A549 (cell line): ENCODE measurements around the gene TMEM154.

ENCODE experiments used
- CEBPB ChIP-seq, 2 experiments: fragments of >200 bp in 1 of 2; sonication (Bioruptor Twin) in 1 of 2; formaldehyde crosslinking in 1 of 2; IDR thresholded peaks; 2 replicates each; pipeline ENCODE4 v1.6.1; 2012 to 2016
- HDAC2 ChIP-seq: fragments of 200-600 bp; sonication (generic); IDR thresholded peaks from 2 replicates; pipeline ENCODE4 v1.6.1; 2016
- HOXA7 ChIP-seq: fragments of 250-450 bp; sonication (Bioruptor Pico); IDR thresholded peaks from 2 replicates; pipeline ENCODE4 v1.5.0; 2020; ENCODE audit warnings: mild to moderate bottlenecking, moderate library complexity
- KDM5A ChIP-seq: fragments of 200-600 bp; sonication (generic); IDR thresholded peaks from 2 replicates; pipeline ENCODE4 v1.6.1; 2016; ENCODE audit warnings: antibody characterized with exemption, mild to moderate bottlenecking
- POLR2A ChIP-seq: IDR thresholded peaks from 2 replicates; pipeline ENCODE4 v1.6.1; 2012; ENCODE audit warnings: mild to moderate bottlenecking, low read length
- RAD21 ChIP-seq, 2 experiments: fragments of >200 bp in 1 of 2; sonication (Bioruptor Twin) in 1 of 2; formaldehyde crosslinking in 1 of 2; IDR thresholded peaks in 1 of 2; conservative IDR thresholded peaks in 1 of 2; 2 replicates in 1 of 2; 3 replicates in 1 of 2; pipeline ENCODE4 v1.6.1; 2012 to 2018; ENCODE audit warnings: inconsistent platforms in 1 of 2
- TF ChIP-seq, protein P1 (sequence below): IDR thresholded peaks from 2 replicates; pipeline ENCODE4 v1.6.1; 2012; ENCODE audit warnings: low read depth, borderline replicate concordance
- TF ChIP-seq, protein P2 (sequence below): fragments of >200 bp; sonication (Bioruptor Twin); formaldehyde crosslinking; IDR thresholded peaks from 3 replicates; pipeline ENCODE4 v1.5.1; 2016
- TF ChIP-seq, protein P3 (sequence below): fragments of 450-650 bp; IDR thresholded peaks from 2 replicates; pipeline ENCODE4 v1.6.1; 2014; ENCODE audit warnings: antibody characterized with exemption

DNA sequence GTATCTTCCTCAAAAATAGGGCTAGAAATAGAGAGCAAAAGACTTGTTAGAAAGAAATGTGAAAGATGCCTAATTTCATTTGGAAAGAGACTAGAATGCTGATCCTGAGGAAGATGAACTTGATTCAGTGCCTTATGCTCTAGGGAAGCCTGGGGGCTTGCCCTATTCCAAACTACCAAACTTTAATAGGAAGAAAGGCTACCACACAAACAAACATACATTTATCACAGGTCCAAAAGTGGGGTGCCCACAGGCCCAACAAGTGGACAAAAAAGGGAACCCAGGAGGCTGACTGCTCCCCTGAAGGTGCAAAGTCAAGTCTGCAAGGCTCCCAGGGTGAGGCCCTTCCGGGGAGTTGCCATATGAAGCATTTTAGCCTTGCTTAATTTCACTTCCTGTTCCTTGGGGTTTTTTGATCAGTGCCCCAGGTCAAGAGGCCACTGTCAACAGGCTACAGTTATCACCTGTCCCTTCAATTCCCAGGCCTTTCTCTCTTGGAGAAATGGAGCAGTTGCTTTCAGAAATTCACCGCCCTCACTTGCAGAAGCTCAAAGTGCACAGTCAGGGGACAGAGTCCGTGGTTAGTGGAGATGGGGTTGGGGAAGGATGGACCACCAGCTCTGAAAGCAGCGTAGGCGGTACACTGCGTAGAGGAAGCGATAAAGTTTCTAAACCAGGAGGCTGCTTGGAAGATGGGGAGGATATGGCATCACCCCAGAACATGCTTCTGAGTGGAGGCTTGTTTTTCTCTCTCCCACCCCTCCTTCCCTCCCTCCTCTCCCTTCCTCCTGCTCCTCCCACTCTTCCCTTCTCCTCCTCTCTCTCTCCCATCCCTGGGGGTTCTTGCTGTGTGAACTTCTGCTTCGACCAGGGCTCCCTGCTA is 36.4 kb downstream of the TMEM154 start:
- TF ChIP-seq, protein P1, sequence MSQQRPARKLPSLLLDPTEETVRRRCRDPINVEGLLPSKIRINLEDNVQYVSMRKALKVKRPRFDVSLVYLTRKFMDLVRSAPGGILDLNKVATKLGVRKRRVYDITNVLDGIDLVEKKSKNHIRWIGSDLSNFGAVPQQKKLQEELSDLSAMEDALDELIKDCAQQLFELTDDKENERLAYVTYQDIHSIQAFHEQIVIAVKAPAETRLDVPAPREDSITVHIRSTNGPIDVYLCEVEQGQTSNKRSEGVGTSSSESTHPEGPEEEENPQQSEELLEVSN, result no peak
- TF ChIP-seq POLR2A (no peak), RAD21 (conservative IDR thresholded peaks at IDR 0.05 in 1 of 2, IDR thresholded peaks at IDR 0.05 in 1 of 2) (no peak), HDAC2 (no peak), HOXA7 (CRISPR knock-in tag) (no peak), CEBPB (IDR thresholded peaks at IDR 0.05) (no peak), KDM5A (no peak)
- TF ChIP-seq, protein P2, sequence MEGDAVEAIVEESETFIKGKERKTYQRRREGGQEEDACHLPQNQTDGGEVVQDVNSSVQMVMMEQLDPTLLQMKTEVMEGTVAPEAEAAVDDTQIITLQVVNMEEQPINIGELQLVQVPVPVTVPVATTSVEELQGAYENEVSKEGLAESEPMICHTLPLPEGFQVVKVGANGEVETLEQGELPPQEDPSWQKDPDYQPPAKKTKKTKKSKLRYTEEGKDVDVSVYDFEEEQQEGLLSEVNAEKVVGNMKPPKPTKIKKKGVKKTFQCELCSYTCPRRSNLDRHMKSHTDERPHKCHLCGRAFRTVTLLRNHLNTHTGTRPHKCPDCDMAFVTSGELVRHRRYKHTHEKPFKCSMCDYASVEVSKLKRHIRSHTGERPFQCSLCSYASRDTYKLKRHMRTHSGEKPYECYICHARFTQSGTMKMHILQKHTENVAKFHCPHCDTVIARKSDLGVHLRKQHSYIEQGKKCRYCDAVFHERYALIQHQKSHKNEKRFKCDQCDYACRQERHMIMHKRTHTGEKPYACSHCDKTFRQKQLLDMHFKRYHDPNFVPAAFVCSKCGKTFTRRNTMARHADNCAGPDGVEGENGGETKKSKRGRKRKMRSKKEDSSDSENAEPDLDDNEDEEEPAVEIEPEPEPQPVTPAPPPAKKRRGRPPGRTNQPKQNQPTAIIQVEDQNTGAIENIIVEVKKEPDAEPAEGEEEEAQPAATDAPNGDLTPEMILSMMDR, result no peak
- TF ChIP-seq, protein P3, sequence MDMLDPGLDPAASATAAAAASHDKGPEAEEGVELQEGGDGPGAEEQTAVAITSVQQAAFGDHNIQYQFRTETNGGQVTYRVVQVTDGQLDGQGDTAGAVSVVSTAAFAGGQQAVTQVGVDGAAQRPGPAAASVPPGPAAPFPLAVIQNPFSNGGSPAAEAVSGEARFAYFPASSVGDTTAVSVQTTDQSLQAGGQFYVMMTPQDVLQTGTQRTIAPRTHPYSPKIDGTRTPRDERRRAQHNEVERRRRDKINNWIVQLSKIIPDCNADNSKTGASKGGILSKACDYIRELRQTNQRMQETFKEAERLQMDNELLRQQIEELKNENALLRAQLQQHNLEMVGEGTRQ, result no peak
